ENCODE results near the gene CTNNA2.

- no peak for TF ChIP-seq POLR2A (IDR thresholded peaks at IDR 0.05)
- TF ChIP-seq, protein P1, sequence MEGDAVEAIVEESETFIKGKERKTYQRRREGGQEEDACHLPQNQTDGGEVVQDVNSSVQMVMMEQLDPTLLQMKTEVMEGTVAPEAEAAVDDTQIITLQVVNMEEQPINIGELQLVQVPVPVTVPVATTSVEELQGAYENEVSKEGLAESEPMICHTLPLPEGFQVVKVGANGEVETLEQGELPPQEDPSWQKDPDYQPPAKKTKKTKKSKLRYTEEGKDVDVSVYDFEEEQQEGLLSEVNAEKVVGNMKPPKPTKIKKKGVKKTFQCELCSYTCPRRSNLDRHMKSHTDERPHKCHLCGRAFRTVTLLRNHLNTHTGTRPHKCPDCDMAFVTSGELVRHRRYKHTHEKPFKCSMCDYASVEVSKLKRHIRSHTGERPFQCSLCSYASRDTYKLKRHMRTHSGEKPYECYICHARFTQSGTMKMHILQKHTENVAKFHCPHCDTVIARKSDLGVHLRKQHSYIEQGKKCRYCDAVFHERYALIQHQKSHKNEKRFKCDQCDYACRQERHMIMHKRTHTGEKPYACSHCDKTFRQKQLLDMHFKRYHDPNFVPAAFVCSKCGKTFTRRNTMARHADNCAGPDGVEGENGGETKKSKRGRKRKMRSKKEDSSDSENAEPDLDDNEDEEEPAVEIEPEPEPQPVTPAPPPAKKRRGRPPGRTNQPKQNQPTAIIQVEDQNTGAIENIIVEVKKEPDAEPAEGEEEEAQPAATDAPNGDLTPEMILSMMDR (IDR thresholded peaks at IDR 0.05), result no peak
These were observed 311.4 kb downstream of the CTNNA2 start for GRCh38 chr2:79824086-79824786.
